ENCODE data around the gene MED9.

MED9 gene

DNA sequence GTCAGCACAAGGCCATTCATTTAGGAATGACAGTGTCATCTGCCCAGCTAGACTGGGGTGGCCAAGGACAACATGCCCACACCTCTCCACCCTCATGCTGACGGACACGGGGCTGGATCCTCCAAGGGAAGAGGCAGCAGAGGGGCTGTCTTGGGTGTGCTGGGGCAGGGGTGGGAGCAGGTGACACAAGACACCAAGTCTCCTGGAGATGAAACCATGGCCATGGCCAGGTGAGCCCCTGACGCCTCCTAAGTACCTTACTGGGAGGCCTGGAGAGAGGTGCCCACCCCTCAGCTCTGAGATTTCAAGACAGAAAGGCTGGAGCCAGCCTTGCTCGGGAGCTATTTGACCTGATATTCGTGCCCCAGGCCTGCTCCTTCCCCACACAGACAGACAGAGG, 28.4 kb downstream of the MED9 start:
- no peak for DNase-seq (ENCODE audit: low read depth)

DNA sequence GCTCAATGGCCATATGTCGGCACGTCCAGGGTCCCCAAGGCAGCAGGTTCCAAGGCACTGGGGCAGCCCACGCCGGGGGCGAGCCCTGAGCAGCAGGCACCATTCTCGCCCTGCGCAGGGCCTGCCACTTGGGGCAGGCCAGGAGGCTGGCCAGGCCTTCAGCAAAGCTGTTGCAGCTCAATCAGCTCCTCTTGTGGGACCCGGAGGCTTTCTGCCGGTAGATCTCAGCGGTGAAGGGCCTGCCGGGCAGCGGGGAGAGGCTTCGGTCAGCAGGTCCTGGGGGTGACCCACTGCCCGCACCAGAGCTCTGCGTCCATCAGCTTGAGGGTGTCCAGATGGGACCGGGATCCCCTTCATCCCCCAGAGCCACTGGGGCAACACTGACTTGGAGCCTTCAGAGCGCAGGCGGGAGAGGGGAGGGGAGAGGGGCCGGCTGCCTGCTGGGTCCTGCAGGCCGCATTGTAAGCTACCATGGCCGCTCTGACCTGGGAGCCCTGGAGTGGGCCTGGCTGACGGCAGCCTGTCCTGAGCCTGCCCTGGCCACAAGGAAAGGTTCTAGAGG, 28.9 kb downstream of the MED9 start:
- no peak for DNase-seq (ENCODE audit: low read depth)

DNA sequence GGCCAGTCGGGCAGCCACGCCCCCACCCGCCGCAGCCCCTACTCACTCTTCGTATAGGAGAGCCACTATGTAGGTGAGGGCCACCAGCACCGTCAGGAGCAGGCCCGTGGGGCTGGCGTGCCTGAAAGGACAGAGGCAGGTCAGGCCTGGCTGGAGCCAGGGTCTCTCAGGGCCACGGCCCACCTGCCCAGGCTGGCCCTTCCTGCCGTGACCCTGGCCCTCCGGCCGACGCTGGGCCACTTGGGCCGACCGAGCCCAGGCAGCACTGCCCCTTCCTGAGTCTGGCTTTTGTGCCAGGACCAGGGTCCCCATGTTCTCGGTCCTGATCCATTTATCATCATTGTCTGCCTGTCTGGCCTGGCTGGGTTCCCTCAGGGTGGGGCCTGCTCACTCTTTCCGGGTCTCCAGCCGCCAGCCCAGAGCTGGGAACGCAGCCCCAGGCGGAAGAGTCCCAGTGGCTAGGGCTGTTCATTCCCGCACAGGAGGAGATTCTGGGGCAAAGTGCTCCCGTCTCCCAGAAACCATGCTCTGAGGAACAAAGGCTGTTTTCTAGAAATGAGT, 29.5 kb downstream of the MED9 start:
- no peak for DNase-seq (ENCODE audit: low read depth)

DNA sequence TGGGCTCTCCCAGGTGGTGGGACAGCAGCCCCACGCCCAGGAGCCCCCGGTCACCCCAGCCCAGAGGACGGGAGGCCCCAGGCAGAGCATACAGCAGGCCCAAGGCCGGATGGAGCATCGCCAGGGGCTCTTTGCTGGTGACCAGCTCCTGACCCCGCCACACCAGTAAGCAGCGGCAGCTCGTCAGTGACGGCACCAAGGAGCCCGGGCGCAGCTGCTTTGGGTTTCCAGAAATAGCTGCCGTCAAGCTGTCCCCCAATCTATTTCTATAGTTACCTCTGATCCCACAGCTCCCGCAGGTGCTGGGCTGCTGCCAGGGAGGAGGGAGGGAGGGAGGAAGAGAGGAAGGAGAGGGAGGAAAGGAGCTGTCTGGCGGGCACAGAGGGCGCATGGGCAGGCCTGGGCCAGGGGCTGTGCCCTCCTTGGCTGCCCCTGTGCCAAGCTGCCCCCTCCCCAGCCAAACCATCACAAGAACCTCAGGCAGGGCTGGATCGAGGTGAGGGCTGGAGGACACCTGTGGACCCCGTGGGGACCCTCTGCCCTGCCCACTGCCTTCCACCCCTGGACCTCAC, 30.2 kb downstream of the MED9 start:
- no peak for DNase-seq (ENCODE audit: low read depth)

DNA sequence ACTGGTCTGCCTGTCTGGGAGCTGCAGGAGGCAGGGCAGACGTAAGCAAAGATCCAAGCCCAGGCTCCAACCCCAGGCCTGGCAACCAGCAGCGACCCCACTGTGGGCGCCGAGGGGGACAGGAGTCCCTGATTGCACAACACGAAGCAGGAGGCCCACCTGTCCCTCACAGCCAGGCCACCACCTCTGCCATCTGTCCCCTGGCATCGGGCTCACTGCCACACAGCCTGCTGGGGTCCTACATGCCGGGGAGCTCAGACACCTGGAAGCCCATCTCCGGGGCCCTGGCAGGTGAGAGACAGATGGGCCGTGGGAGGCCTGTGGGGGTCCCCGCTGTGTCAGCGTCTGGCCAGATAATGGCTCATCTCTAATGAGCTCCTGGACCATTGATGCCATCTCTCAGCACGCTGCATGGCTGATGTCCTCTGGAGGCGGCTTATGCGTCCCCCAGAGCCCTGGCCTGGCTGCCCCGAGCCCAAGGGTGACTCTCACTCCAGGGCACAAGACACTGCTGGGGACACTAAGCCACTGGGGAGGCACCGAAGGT, 30.7 kb downstream of the MED9 start:
- DNase-seq (ENCODE audit: low read depth) = no peak

DNA sequence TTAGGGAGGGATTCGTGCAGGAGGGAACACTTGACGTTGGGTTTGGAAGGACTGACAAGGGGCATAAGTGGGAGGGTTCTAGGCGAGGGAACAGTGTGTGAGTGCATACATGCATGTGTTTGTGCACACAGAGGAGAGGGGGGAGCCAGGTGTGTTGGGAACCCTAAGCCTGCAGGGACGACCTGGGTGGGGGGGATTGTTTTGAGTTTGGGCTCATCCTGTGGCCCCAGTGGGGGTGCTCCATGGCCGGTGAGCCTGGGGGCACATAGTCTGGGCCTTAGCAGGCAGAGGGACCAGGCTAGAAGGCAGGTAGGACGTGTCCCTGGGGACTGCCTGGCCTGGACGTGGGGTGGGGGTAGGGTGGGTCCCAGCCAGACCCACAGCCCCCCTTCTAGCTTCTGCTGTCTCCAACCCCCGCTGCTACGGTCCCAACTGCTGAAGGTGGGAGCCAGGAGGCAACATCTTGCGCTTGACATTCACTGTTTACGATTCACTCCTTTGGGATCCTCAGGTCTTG, 31.3 kb downstream of the MED9 start:
- no peak for DNase-seq (ENCODE audit: low read depth)

DNA sequence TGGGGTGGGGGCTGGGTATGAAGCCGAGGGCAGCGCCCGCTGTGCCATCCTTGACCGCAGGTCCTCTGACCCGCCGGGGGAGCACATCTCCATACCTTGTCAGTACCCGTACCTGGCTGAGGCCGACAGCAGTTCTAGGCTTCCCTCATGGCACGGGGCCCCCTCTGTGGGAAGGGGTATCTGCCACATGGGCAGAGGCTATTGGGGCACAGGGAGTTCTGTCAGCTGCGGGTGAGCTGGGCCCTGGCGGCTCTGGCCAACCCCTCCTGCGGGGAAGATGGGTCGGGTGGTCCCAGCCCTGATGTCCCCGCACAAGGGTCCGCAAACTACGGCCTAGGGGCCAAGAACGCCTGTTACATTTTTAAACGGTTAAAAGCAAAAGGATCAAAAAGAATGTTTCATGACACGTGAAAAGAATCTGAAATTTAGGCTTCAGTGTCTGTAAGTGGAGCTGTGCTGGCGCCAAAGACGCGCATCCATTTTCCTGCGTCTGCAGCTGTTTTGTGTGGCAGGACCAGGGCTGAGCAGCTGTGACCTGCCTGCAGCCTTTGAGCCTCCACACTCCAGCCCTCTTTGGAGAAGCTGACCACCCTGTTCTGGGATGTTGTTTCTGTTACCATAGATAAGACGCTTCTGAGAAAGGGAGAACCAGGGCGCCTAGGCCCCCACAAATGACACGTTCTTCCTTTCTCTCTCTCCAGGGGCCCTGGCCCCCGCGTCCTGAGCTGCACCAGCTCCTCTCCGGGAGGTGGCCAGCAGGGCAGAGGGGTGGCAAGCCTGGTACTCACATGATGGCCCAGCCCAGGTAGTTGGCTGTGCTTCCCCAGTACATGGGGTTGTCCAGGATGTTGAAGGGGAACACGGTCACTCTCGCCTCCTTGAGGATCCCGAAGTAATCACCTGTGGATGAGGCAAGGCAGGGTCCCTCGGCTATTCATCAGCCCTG, 32.1 kb downstream of the MED9 start:
- DNase-seq (ENCODE audit: low read depth) = no peak

DNA sequence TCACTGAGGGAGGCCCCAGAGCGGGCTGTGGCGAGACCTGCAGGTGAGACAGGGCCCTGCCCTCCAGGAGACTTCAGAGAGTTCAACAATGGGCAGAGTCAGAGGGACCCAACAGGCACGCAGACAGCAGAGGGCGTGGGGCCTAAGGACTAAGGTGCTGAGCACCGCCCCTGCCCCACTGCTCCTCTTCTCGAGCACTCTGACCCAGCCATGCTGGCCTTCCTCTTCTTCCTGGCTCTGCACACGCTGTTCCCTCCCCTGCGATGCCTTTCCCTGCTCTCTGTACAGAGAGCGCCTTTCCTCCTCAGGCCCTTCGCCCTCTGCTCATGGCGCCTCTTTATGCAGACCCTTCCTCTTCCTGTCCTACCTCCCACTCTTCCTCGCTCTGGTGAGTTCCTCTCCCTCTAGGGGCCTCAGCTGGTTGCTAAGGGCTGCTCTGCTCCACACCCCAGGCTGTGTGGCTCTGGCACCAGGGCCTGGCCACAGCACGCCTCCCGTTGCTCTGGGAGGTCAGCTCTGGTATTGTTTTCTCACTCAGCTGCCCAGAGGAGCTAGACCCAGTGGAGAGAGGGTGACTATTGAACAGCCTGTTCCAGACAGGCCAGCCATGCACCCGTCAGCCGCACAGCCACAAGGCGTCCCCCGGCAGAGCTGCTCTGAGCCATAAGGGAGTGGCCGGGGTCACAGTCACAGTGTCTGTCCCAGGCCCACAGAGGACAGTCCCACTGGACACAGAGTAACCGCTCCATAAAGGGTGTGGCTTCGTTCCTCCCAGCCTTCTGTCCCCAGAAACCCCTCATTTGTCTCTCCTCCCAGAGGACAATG, 33.0 kb downstream of the MED9 start:
- DNase-seq (ENCODE audit: low read depth) = no peak

DNA sequence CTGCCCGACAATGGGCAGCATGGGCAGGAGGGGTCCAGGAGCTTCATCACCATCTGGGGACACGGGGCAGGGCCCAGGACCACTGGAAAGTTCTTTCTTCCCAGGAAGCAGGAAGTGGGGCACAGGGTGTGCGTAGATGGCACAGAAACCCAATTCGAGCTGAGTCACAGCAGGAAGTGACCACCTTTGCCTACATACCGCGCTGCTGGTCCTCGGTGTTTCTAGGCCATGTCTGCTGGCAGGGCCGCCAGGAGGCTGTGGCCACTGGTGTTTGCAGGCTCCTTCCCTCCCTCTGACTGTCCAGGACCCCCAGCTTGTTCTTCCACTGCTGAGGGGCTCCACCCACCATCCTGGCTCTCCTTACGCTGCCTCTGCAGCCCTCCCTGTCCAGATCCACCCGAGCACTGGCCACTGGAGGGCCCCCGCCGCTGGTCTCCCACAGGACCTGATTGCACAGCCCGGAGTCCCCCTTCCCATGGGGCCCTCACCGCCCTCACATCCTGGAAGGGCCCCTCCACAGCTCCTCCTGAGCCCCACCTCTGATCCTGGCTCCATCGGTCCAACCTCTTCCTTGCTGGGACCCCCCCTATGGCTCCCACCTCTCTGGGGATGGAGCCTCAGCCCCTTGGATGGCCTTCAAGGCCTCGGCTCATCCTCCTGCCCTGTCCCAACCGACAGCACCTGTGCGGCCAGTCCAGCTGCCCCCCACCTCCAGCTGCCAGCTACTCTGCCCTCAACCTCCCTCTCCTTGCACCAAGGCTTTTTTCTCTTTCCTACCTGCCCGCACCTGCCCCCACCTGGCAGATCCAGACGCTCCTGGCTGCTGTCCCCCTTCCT, 33.9 kb downstream of the MED9 start:
- no peak for DNase-seq (ENCODE audit: low read depth)

DNA sequence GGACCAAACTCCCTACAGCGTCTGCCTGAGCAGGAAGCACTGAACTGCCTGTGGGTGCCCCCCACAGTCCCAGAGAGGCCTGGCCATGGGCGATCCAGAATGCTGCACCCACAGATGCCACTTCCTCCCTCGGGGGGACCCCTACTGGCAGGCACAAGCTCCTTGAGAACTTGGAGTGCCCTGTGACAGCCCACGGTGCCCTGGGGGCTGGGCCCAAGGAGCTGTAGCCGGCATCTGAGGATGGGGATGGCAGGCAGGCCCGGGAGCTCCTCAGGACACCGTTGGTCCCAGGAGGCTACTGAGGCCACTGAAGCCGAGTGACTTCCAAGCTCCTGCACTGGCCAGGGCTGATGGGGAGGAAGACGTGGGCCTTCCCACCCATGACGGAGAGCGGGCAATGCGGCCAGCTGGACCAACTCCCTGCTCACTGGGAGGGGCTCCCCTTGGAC, 34.5 kb downstream of the MED9 start:
- no peak for DNase-seq (ENCODE audit: low read depth)

DNA sequence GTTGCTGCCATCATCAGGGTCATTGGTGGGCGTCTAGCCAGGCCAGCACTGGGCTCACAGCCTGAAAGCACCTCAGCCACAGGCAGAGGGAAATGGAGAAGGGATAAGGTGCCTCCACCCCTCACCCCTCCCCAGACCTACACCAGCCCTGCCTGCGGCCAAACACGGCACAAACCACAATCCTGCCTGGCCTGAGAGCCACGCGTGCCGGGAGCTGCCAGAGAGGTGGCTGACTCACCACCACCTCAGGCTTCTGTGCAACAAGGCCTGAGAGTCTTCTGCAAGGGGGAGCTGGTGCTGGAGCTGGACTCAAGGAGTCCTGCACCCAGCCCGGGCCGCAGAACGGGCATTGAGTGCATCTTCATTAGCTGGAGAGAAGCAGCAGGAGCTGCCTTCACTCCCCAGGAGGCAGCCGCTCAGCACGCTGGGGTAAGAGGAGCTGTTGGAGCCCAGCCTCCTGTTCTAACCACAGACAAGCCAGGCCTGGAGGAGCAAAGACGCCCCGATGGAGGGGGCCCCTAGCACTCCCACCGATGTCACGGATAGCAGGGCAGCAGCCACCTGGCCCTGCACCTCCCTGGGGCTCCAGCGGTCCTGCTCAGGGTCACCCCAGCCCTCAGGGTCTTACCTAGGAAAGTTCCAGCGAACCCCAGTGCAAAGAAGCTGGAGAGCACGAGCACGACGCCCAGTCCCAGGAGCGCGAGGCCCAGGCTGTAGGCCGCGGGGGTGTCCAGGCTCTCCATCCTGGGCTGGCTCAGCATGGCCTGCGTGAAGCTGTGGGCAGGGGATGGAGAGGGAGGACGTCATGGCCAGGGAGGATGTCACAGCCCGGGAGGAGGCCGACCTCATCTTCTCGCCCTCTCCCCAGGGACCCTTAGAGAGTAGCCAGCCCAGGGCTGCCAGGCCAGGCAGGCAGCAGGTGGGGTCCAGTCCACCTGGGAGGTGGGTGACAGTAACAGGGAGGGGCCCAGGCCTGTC, 35.4 kb downstream of the MED9 start:
- DNase-seq (ENCODE audit: low read depth) = no peak

DNA sequence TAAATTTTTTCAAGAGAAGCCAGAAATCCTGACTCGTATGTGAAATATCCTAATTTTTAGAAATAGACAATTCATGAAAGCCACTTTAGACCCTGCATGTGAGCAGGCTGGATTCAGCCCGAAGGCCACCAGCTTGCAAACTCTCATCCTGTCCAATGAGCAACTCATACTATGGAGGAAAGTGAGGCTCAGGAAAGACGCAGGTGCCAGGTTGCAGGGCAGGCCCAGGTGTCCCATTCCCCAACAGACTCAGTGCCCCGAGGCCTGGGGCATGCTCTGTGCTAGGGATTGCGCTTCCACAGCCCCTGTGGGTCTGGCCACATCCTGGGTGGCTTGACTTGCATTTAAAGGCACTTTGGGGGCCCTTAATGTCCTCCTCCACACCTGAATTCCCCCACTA, 36.1 kb downstream of the MED9 start:
- no peak for DNase-seq (ENCODE audit: low read depth)

DNA sequence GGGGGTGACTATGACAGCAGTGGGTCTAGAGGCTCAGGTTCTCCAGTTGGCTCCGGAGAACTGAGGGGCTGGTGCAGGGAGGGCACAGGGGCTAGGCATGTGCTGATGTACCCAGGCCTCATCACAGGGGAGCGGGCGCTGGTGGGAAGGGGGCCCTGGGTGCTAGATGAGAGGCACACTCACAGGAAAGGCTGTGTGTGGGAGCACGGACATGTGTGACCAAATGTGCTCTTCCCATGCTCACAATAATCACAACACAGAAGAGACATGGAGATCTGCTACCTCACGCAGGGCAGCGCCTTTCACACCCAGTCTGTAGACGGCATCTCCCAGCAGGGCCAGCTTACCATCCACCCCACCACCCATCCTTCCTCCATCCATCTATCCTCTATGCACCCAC, 36.8 kb downstream of the MED9 start:
- no peak for DNase-seq (ENCODE audit: low read depth)

DNA sequence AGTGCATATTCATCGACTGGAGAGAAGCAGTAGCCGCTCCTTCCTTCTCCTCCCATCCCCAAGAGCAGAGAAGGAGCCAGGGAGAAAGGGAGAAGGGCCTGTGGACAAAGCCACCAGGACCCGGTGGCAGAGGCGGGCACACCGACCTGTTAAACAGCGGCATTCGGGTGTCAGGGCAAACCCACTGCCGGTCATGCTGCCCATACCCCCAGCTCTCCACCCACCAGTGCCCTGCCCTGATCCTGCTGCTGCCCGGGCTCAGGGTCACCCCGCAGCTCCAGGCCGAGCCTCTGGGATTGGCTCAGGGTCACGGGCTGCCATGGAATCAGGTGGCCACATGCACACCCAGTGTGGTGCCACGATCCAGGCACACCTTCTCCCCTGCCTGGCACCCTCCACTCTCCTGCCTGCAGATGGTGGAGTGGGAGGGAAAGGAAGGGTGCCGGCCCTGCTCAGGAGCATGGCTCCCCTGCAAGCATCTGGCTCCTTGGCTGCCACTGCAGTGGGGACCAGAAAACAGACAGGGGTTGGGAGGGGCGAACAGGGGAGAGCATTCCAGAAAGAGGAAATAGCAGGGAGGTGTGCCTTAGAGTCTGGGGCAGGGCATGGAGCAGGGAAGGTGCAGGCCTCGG, 37.7 kb downstream of the MED9 start:
- DNase-seq (ENCODE audit: low read depth) = no peak

DNA sequence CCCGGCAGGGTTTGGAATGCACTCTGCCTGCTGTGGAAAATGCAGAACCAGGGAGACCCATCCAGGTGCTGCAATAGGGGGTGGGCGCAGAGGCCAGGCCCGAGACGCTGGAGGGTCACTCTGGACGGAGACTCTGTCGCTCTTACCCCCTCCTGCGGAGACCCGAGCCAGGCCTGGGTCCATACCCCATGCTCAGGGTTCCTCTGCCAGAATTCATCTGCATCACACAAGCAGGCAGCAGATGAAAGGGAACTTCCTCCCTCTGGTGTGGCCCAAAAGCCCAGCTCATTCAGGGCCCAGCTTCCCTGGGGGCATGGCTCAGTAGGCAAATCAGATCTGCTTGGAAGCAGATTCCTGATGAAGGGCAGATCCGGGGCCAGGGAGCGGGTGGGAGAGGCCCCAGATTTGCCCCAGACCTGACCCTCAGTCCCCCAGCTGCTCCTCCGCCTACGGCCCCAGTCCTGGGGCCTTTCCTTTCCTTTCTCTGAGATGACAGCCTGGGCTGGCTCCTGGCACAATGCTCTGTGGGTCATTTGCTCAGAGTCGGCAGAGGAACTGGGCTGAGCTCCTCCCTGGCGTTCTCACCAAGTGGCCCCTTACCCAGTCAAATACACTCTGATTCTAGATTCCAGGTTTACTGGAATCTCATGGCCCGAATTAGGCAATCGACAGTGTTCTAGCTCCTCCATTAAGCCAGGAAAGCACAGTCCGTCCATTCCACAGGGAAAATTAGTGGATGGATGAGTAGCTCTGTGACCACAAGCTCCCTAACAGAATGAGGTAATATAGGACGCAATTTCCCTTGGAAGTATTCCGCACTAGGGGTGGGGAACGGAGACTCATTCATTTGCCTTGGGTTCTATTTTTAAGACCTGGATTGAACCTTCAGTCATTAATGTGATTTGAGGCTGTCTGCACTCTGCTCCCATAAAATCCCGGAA, 38.5 kb downstream of the MED9 start:
- no peak for DNase-seq (ENCODE audit: low read depth)

DNA sequence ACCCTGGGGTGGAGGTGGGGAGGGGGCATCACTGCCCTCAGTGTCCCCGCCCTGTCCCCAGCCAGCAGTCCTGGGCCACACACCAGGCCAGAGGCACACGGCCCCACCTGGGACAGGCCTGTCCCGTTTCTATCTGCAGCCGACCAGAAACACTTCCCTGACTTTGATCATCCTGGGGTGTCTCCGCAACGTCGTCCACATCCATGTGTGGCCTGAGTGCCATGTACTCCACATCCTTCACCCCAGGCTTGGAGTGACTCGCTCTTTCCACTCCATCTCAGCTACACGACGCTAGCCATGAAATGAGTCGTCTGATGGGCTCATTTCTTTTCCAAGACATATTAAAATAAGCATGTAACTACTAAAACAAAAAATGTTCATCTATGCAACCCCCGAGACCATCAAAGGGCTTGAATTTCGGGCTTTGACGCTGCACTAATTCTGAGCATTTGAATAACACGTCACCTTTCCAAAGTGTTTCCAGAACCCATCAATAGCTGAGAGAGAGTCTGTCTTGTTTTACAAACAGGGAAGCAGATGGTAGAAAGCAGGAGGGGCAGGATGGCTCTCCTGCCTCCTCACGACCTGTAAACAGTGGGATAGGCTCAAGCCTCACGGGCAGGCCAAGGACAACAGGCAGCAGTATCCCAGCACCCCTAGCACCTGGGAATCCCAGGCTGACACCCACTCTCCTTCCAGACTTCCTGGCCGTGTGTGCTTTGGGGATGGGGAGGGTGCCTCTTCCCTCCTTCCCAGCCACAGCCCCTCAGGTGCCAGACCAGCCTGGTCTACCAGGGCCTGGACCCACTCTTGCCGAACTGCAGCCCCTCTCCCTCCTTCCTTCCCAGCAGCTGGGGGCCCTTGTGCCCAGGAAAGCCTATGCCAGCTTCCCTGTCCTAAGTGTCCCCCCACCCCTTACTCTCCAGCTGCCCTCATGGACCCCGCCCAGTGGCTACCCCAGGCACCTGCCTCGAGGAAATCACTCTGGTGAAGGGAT, 39.4 kb downstream of the MED9 start:
- DNase-seq (ENCODE audit: low read depth) = no peak

Data from stimulated activated CD8-positive, alpha-beta memory T cell treated with anti-CD3 and anti-CD28 coated beads, Interleukin-12 subunit alpha, Interleukin-12 subunit beta, amount 100 ng/mL, for 1 hour (primary cell).